ENCODE measurements around the gene ENTPD2.
"Not testable (repeated sequence)": the region's sequence is repeated elsewhere in the genome, so short reads cannot be mapped to it uniquely, and the experiment has no call there.

The ENTPD2 gene

GRCh38 chr9:137044502-137045177 is 9.2 kb downstream of the ENTPD2 start:
- DNase-seq, result no peak

GRCh38 chr9:137044037-137044436 is 9.8 kb downstream of the ENTPD2 start:
- no peak for DNase-seq

DNA sequence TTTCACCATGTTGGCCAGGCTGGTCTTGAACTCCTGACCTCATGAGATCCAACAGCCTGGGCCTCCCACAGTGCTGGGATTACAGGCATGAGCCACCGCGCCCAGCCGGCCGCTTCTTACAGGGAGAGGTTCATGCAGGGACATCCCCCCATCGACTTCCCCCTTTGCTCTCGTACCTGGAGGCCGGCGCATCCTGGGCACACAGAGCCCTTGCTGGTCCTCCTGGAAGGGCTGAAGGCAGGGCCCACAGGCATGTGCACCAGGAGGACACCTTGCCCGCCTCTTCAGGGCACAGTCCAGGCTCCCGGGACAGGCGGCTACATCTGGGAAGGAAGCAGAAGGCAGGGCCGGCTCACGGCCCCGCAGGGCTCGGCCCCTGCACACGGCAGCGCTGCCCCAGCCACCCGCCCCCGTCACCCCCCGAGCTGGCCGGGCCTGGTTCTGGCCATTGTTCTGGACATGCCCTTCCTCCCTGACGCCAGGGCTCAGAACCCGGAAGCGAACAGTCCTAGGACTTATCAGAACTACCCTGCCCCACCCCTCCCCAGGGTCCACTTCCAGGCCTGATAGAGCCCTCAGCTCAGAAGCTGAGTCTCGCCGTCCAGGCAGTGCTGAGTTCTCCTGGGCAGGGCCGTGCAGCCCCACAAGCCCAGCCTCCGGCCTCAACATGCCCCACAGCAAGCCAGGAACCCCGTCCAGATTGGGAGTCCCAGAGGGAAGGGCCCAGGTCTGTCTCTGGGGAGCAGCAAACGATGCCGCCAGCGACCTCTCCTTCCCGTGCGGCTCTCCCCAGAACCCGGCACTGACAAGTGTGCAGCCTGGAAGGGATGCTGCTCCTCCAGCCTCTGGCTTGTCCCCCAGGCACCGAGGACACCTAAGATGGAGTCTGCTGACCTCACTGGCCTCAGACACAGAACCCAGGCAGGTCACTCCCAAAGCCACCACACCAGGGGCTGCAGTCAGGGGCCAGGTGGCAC is 10.8 kb downstream of the ENTPD2 start:
- no peak for DNase-seq

DNA sequence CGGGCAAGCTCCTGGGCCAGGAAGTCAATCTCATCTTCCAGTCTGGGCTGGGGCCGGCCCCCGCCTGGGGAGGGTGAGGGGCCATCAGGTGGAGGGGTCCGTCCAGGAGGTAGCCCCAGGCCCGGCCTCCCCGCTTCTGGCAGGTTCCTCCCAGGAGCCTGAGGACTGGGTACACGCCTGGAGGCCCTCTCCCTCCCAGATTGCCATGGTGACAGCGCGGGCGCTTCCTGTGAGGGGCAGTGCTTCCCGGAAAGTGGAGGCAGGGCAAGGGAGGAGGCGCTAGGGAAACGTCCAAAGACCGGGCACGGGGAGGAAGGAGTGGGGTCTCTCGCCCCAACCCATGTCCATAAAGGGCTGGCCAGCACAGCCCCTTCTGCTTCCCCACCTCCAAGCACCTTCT is 12.7 kb downstream of the ENTPD2 start:
- DNase-seq, result no peak

- DNase-seq, result no peak
Observed at GRCh38 chr9:137040568-137040967, 13.3 kb downstream of the ENTPD2 start.

DNA sequence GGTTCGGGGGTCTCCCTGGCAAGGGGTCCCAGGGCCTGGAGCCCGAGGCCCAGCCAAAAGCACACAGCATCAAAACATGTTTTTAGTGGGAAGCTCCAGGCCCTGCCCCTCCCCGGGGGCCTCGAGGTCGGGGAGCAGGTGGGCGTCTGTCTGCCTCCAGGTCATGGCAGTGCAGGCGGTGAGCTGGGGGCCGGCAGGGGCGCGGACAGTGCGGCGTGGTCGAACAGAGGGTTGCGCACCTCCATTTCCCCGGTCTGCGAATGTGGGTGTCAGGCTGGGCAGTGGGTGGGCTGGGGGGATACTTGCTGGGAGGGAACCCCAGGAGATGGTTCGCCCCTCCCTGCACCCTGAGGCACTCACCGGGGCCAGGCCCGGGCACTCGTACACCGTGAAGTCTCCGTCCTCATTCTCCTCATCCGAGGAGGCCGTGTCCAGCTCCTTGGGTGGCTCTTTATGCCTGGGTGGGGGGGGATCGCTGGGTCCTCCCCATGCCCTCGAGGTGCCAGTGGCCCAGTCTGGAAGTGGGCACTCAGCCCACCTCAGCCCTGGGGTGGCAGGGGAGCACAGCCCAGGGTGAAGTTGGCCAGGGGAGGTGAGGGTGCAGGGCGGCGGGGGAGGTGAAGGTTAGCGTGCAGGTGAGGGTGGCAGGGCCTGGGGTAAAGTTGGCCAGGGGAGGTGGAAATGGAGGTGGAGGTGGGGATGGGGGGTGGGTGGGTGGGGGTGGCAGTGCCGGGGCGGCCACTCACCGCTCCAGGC is 14.1 kb downstream of the ENTPD2 start:
- DNase-seq, result no peak

DNA sequence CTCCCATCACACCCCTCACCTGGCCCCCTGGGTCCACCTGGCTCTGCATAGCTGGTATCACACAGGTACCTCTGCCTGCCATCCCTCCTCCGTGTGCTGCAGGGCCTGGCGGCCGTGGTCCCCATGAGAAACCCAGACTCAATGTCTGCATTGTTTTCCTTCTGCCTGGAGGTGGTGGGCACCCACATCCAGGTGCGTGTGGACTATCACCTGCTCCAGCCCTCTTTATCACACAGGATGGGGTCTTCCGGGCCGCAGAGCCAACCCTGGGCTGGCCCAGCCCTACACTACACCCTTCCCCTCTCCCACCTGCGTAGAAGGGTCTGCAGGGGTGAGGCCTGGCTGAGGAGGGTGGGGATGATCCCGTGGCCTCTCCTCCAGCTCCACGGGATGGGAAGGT is 14.9 kb downstream of the ENTPD2 start:
- DNase-seq, result no peak

- DNase-seq, result no peak
Observed at GRCh38 chr9:137037483-137037882, 16.4 kb downstream of the ENTPD2 start.

- DNase-seq, result no peak
Observed at GRCh38 chr9:137037035-137037434, 16.8 kb downstream of the ENTPD2 start.

DNA sequence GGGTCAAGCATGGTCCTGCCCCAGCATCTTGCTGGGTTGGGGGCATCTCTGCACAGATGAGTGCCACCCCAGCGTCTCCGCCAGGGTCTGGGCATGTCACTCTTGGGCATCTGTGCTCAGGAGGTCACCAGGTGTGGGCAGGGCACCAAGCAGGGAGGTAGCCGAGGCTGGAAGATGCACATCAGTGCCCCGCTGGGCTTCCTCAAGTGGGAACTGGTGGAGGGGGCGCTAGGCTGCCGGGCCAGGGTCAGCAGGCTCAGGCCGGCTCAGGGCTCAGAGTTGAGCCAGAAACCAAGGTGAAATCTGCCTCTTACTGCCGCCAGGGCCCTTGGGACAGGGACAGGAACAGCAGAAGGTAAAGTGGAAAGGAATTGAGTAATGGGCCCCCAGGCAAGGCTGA is 17.9 kb downstream of the ENTPD2 start:
- no peak for DNase-seq

DNA sequence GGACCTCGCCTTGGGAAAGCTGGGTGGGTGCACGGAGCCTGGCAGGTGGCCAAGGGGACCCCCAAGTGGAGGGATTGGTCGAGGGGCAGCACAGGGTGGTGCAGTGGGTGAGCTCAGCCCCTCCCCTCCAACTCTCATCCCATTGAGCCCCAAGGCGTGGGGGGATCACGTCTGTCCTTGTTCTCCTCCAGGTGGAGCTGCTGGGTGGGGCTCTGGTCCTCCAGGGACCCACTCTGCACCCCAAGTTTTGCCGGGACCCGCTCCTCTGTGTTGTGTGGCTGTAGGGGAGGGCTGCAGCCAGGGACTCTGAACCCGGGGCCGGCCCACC is 18.4 kb downstream of the ENTPD2 start:
- DNase-seq, result no peak

DNA sequence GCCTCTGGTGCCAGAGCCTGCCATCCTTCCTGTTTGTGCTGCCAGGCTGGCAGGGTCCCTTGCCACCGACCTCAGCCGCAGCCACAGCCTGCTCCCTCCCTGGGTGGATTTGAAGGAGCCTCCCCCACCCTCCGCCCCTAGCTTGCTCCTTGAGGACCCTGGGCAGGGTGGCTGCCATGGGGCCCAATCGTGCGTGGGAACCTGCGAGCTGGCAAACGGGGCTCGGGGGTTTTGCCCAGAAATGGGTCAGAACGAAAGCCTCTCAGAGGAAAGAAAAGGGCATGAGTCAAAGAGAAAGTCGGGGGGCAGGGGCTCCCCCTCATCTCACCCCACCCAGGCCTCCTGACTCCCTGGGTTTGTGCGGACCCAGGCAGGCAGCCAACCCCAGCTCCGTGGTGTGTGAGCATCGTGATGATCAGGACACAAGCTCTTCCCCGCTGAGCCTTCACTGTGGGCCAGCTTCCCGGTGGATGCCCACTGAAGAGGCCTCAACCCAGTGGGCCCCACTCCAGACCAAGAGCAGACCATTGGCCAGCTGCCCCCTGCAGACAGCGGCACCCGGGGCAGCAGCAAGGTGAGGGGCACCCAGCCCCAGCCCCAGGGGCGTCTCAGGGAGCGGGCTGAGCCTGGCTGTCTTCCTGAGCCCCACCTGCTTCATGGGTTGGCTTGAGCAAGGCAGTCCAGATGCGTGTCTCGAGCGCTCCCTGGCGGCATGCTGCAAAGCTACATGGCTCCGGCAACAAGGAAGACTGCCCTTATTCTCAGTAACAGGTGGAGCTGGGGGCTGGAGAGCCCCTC is 19.0 kb downstream of the ENTPD2 start:
- DNase-seq, result peak; percentile 65

DNA sequence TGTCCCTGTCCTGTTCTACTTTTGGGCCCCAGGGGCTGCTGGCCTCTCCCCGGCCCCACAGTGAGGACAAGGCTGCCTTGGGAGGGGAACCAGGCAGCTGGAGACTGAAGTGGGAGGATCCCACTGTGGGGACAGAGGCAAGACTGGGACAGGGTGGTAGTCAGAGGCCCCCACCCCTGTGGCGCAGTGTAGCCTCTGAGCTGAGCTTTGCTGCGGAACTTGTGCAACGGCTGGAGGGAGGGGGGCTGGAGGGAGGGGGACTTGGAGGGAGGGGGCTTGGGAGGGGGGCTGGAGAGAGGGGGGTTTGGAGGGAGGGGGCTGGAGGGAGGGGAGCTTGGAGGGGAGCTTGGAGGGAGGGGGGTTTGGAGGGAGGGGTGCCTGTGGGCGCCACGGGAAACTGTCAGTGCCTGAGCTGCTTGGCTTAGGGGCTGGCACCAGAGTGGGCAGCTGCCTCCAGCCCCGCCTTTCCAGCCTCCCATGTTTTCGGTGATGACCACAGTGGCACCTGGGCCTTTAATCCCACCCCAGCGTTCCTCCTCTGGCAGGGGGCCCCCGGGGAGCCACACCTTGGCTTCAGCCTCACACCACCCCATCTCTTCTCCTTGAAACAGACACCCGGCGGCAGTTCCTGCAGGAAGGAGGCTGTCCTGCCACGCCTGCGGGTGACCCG is 19.7 kb downstream of the ENTPD2 start:
- no peak for DNase-seq

DNA sequence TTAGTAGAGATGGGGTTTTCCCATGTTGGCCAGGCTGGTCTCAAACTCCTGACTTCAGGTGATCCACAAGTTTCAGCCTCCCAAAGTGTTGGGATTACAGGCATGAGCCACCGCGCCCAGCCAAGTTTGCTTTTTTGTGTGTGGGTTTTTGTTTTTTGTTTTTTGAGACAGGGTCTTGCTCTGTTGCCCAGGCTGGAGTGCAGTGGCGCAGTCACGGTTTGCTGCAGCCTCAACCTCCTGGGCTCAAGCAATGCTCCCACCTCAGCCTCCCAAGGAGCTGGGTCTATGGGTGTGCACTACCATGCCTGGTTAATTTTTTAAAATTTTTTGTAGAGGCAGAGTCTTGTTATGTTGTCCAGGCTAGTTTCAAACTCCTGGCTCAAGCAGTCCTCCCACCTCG is 20.4 kb downstream of the ENTPD2 start:
- not testable (repeated sequence) for DNase-seq

DNA sequence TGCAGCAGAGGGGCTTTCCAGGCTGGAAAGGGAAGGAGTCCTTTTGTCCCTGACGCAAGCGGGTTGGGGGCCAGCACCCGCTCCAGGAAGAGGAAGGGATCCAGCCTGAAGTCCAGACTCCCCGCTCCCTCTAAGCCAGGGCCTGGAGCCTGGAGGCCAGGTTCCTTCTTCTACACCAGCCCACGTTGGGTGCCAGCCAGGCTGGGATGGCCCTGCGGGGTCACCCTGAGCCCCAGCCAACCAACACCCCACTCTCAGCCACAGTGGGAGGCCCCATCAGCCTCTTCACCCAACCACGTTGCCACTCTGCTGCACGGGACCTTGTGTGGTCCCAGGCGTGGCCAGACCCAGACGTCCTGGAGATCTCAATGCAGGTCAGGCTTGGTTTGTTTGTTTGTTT is 21.0 kb downstream of the ENTPD2 start:
- DNase-seq, result no peak

DNA sequence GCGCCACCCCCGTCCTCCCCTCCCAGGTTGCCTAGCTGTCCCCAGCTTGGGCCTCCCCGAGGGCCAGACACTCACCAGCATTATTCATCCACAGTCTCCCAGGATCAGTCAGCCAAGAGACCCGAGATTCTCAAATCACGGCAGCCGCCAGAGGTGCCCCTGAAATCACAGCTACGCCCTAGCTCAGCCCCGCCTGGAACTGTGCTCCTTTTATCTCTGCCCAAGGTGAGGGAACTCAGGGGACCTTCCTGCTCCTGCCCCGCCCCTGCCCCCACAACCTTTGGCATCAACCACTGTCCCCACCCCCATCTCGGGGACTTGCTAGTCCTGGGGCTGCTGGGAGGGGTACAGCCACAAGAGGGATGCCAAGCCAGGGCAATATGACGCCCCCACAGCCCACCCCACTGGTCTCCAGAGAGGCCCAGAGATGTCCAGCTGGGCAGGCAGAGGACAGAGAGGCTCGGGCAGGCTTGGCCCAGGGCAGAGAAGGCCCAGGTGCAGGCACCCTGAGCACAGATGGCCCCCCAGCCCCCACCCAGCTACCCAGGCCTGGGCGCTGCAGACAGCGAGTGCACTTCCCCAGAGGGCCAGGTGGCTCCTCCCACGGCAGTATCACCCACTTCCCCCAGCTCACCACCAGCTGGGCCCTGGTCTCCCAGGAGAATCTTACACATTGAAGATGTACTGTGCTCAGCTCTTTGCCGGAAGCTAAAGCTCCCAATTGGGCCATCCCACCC is 21.8 kb downstream of the ENTPD2 start, which contains the start of gene FUT7:
Gene FUT7 (minus strand): TSS at position 185 of the 737 bp plus-strand sequence. CDS start 97 bp downstream, at position 88.
- no peak for DNase-seq

DNA sequence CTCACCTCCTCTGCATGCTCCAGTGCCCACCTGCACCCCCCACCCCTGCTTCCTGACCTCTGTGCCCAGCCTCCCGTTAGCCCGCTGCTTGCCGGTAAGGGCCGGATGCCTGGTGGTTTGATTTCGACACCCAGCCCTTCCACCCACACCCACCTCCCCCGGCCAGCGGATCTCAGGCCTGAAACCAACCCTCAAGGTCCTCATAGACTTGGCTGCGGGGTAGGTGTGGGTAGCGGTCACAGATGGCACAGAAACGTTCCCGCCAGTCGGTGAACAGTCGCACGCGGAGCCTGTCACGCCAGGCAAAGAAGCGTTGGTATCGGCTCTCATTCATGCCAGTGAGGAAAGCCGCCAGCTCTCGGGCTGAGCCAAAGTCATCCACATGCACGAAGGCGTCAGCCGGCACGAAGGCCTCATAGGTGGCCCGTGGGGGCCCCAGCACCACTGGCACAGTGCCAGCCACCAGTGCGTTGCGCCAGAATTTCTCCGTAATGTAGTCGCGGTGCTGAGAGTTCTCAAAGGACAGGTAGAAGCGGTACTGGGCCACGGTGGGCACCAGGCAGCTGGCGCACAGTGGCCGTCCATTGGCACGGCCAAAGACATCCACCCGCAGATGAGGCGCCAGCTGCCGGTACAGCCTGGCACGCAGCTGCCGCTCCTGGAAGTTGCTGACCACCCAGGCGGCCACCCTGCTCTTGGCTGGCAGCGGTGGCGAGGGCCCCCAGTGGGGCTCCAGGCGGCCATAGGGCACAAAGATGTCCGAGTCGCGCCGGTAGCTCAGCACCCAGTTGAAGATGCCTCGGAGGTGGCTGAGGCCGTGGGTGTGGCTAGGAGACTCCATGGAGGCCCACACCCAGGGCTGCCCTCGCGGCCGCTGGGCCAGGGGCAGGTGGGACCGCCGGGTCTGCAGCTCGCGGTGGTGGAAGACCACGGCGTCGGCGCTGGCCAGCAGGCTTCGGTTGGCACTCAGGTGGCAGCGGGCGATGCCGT is 23.0 kb downstream of the ENTPD2 start:
- DNase-seq, result no peak

GRCh38 chr9:137030006-137030405 is 23.9 kb downstream of the ENTPD2 start:
- DNase-seq, result no peak

- no peak for DNase-seq
Observed at GRCh38 chr9:137029058-137029936, 24.6 kb downstream of the ENTPD2 start.

Measured in NCI-H526 treated with DMSO at 0.1 percent for 48 hours (cell line).